Measurements from ENCODE around the gene L3MBTL4. TPM values are rescaled to one million over a fixed set of nuclear protein-coding genes. Genes with fewer than 3 reads are reported as not detected.

L3MBTL4 gene
- total RNA-seq, 2 experiments from 2014 or later: 0.19 to 0.47 TPM

DNA sequence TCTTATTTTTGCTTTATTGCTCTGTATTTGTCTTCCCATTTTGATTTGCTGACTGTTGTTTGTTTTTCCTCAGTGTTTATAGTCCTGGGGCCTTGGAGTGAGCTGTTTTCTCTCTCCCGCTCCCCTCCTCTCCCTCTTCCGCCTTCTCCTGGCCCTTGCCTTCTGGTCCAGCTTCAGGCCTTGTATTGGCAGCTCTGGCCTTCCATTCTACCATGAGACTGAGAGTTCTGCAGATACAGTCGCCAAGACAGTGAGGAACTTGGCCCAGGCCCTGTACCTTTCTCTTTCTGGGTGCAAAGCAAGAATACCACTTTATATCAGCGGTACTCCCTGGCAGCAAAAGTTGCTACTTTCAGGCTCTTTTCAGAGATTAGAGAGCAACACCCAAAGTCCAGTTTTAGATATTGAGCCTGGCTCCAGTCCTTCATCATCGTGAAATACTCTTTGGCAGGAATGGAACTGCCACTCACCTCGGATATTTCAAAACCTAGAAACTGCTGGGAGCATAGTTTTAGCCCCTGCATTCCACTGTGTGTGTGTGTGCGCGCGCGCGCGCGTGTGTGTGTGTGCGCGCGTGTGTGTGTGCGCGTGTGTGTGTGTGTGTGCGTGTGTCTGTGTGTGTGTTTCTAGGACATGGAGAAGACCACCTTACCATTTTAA, 17.1 kb upstream of the L3MBTL4 start:
- TF ChIP-seq, protein P1, sequence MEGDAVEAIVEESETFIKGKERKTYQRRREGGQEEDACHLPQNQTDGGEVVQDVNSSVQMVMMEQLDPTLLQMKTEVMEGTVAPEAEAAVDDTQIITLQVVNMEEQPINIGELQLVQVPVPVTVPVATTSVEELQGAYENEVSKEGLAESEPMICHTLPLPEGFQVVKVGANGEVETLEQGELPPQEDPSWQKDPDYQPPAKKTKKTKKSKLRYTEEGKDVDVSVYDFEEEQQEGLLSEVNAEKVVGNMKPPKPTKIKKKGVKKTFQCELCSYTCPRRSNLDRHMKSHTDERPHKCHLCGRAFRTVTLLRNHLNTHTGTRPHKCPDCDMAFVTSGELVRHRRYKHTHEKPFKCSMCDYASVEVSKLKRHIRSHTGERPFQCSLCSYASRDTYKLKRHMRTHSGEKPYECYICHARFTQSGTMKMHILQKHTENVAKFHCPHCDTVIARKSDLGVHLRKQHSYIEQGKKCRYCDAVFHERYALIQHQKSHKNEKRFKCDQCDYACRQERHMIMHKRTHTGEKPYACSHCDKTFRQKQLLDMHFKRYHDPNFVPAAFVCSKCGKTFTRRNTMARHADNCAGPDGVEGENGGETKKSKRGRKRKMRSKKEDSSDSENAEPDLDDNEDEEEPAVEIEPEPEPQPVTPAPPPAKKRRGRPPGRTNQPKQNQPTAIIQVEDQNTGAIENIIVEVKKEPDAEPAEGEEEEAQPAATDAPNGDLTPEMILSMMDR (IDR thresholded peaks at IDR 0.05): no peak
- POLR2A ChIA-PET: no interaction called here
- ATAC-seq (ENCODE audit: poor library complexity) (no peak), DNase-seq (no peak)
- no peaks in the 10 kb centered on the region for H3K4me1 Mint-ChIP-seq (ENCODE audit: low read depth)
- Histone ChIP-seq H3K4me1 (ENCODE audit: insufficient read depth, low read length) (no peaks in the 10 kb centered on the region), H3K27me3 (ENCODE audit: control insufficient read depth in 1 of 2, insufficient read depth in 2 of 2, low read length in 2 of 2) (no peaks in the 10 kb centered on the region), H3K27ac (ENCODE audit: low read depth in 1 of 2, low read length in 2 of 2) (no peak overlapping the region), H3K9me3 (ENCODE audit: control insufficient read depth in 1 of 2, insufficient read depth in 1 of 2, low read length in 2 of 2) (peaks cover 0 to 12% of the 10 kb centered on the region in 2 experiments), H3K4me3 (ENCODE audit: low read length) (no peak overlapping the region), H3K36me3 (ENCODE audit: insufficient read depth, low read length) (no peaks in the 10 kb centered on the region)
- no peak overlapping the region for H3K4me3 Mint-ChIP-seq
- H3K27me3 Mint-ChIP-seq: no peaks in the 10 kb centered on the region
- CTCF ChIA-PET: no interaction called here
- intact Hi-C loops (cut with DNase I, micrococcal nuclease): no loop called here
- peaks cover 3% of the 10 kb centered on the region for H3K9me3 Mint-ChIP-seq
- H3K27ac Mint-ChIP-seq: no peak overlapping the region
- no peaks in the 10 kb centered on the region for H3K36me3 Mint-ChIP-seq (ENCODE audit: low read depth)

GRCh38 chr18:6428851-6429395, 14.2 kb upstream of the L3MBTL4 start:
- H3K9me3 ChIP-seq (ENCODE audit: control insufficient read depth in 1 of 2, insufficient read depth in 1 of 2, low read length in 2 of 2): peaks cover 0 to 12% of the 10 kb centered on the region in 2 experiments
- Mint-ChIP-seq H3K27ac (no peak overlapping the region), H3K27me3 (no peaks in the 10 kb centered on the region), H3K4me3 (no peak overlapping the region), H3K9me3 (peaks cover 3% of the 10 kb centered on the region), H3K36me3 (ENCODE audit: low read depth) (no peaks in the 10 kb centered on the region), H3K4me1 (ENCODE audit: low read depth) (no peaks in the 10 kb centered on the region)
- H3K4me1 ChIP-seq (ENCODE audit: insufficient read depth, low read length): no peaks in the 10 kb centered on the region
- no peak overlapping the region for H3K27ac ChIP-seq (ENCODE audit: low read depth in 1 of 2, low read length in 2 of 2)
- intact Hi-C loops (cut with DNase I, micrococcal nuclease): no loop called here
- no peak overlapping the region for H3K4me3 ChIP-seq (ENCODE audit: low read length)
- ATAC-seq (ENCODE audit: poor library complexity) (no peak), DNase-seq (no peak)
- H3K27me3 ChIP-seq (ENCODE audit: control insufficient read depth in 1 of 2, insufficient read depth in 2 of 2, low read length in 2 of 2): no peaks in the 10 kb centered on the region
- TF ChIP-seq, protein P1 (IDR thresholded peaks at IDR 0.05): no peak
- ChIA-PET POLR2A (no interaction called here), CTCF (no interaction called here)
- H3K36me3 ChIP-seq (ENCODE audit: insufficient read depth, low read length): no peaks in the 10 kb centered on the region

GRCh38 chr18:6427286-6427685, 12.6 kb upstream of the L3MBTL4 start:
- Mint-ChIP-seq H3K27me3 (no peaks in the 10 kb centered on the region), H3K9me3 (peaks cover 3% of the 10 kb centered on the region), H3K27ac (no peak overlapping the region), H3K36me3 (ENCODE audit: low read depth) (no peaks in the 10 kb centered on the region), H3K4me1 (ENCODE audit: low read depth) (no peaks in the 10 kb centered on the region), H3K4me3 (no peak overlapping the region)
- no peak overlapping the region for H3K27ac ChIP-seq (ENCODE audit: low read depth in 1 of 2, low read length in 2 of 2)
- no peak for DNase-seq
- H3K27me3 ChIP-seq (ENCODE audit: control insufficient read depth in 1 of 2, insufficient read depth in 2 of 2, low read length in 2 of 2): no peaks in the 10 kb centered on the region
- ChIA-PET POLR2A (no interaction called here), CTCF (no interaction called here)
- H3K4me3 ChIP-seq (ENCODE audit: low read length): no peak overlapping the region
- no peak for ATAC-seq (ENCODE audit: poor library complexity)
- H3K9me3 ChIP-seq (ENCODE audit: control insufficient read depth in 1 of 2, insufficient read depth in 1 of 2, low read length in 2 of 2): peaks cover 0 to 7% of the 10 kb centered on the region in 2 experiments
- TF ChIP-seq, protein P1 (IDR thresholded peaks at IDR 0.05): no peak
- no peaks in the 10 kb centered on the region for H3K4me1 ChIP-seq (ENCODE audit: insufficient read depth, low read length)
- no peaks in the 10 kb centered on the region for H3K36me3 ChIP-seq (ENCODE audit: insufficient read depth, low read length)
- intact Hi-C loops (cut with DNase I, micrococcal nuclease): no loop called here
